ENCODE results near the gene CHAD. TPM values are rescaled to one million over a fixed set of nuclear protein-coding genes. Genes with fewer than 3 reads are reported as not detected.
"Not testable (repeated sequence)": the region's sequence is repeated elsewhere in the genome, so short reads cannot be mapped to it uniquely, and the experiment has no call there.

The CHAD gene
- total RNA-seq, 1 experiment from 2014 or later: not detected

DNA sequence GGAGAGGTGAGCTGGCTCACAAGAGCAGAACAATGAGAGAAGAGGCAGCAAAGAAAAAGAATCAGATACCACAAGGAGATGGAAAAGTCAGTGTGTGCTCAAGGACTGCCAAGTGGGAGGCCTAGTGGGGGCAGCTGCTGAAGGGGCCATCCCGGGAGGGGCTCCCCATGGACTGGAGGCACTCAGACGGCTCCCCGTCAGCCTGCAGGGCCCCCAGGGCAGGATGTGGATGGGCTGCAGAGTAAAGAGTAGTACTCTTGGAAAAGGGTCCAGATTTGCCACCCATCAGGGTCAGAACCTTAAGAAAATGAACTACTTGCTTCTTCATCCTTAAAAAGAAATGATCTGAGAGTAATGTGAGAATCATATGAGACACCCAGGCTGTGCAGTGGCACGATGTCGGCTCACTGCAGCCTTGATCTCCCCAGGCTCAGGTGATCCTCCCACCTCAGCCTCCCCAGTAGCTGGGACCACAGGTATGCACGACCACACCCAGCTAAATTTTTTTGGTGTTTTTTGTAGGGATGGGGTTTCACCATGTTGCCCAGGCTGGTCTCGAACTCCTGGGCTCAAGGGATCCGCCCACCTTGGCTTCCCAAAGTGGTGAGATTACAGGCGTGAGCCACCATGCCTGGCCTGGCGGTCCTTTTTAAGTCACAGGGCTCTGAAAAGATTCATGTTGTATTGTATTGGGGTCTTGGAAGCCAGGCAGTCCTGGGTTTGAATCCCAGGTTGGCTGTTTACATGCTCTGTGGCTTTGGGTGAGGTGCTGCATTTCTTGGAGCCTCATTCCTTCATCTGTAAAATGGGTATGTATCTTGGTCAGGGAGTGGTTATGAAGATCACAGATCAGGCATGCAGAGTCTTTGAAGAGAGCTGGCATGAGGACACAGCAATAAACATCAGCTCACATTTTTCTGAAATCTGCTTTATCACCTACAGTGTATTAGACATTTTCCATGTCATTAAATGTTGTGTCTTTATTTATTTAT lies 27.5 kb downstream of the CHAD start:
- in situ Hi-C loops (cut with HindIII; ENCODE audit: low sequenced_read_pairs): no loop called here
- DNase-seq (ENCODE audit: low spot score): no peak

- in situ Hi-C loops (cut with HindIII; ENCODE audit: low sequenced_read_pairs): no loop called here
- peak; percentile 88 for DNase-seq (ENCODE audit: low spot score)
These were observed 28.4 kb downstream of the CHAD start for GRCh38 chr17:50440172-50440837.

- in situ Hi-C loops (cut with HindIII; ENCODE audit: low sequenced_read_pairs): no loop called here
- no peak for DNase-seq (ENCODE audit: low spot score)
These were observed 29.7 kb downstream of the CHAD start for GRCh38 chr17:50439008-50439407.

DNA sequence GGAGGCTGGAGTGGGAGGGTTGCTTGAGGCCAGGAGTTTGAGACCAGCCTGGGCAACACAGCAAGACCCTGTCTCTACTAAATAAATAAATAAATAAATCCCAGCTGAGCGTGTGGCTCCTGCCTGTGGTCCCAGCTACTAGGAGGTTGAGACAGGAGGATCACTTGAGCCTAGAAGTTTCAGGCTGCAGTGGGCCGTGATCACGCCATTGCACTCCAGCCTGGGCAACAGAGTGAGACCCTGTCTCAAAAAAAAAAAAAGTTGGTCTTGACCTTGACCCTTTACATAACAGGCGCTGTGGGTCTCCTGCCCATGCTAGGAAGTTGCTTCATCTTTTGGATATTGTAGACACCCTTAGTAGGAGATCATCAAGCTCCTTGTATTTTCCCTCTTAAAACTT lies 31.3 kb downstream of the CHAD start:
- in situ Hi-C loops (cut with HindIII; ENCODE audit: low sequenced_read_pairs): no loop called here
- no peak for DNase-seq (ENCODE audit: low spot score)

DNA sequence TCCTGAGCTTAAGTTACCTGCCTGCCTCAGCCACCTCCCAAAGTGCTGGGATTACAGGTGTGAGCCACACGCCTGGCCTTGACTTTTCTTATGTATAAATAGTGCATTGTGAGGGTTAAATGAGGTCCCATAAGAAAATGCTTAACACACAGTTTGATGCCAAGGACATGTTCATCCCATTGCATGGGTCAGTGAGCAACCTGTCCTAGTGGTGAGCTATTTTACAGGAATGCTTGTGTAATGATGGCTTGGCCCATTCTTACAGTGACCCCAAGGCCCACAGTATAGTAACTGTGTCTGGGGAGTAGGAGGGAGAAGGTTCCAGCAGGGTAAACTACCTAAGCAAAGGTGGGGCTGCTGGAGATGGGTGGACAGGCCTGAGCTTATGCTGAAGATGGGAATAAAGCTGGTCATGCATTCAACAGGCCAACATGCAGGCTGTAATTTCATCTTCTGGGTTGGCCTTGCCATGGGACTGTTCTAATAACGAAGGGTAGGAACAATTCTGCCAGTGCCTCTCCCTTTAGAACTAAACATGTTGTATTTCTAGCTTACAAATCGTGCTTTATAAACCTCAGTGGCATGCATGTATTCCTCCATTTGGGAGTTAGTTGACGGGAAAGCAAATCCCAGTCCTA lies 36.4 kb downstream of the CHAD start:
- DNase-seq (ENCODE audit: low spot score): no peak
- in situ Hi-C loops (cut with HindIII; ENCODE audit: low sequenced_read_pairs): no loop called here

GRCh38 chr17:50430821-50431618 lies 37.7 kb downstream of the CHAD start:
- in situ Hi-C loops (cut with HindIII; ENCODE audit: low sequenced_read_pairs): no loop called here
- no peak for DNase-seq (ENCODE audit: low spot score)

DNA sequence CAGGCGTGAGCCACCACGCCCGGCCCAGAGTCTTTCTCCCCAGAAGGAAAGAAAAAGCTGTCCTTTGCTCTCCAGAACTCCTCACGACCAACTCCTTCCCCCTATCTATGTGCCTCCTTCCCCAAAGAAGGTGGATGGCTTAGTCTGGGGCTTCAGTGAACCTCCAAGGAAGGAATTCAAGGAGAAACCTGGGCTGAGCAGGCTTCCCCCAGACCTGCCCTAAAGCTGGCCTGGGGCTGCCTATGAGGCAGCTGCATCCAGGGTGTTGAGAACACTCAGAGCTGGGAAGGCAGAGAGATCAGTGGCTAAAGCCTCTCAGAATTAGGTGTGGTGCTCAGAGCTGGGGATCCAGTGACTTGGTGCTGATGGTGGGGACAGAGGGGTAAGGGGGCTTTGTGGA lies 38.9 kb downstream of the CHAD start:
- in situ Hi-C loops (cut with HindIII; ENCODE audit: low sequenced_read_pairs): loop anchor here (5.0 kb wide), 1 partner anchor 43 kb away; no protein-coding TSS in a partner anchor
- DNase-seq (ENCODE audit: low spot score): no peak

- in situ Hi-C loops (cut with HindIII; ENCODE audit: low sequenced_read_pairs): loop anchor here (5.0 kb wide), 1 partner anchor 43 kb away; no protein-coding TSS in a partner anchor
- no peak for DNase-seq (ENCODE audit: low spot score)
These were observed 39.8 kb downstream of the CHAD start for GRCh38 chr17:50428831-50429424.

GRCh38 chr17:50428126-50428525 lies 40.6 kb downstream of the CHAD start:
- in situ Hi-C loops (cut with HindIII; ENCODE audit: low sequenced_read_pairs): loop anchor here (5.0 kb wide), 1 partner anchor 44 kb away; no protein-coding TSS in a partner anchor
- DNase-seq (ENCODE audit: low spot score): not testable (repeated sequence)

GRCh38 chr17:50426814-50427787 lies 41.6 kb downstream of the CHAD start:
- DNase-seq (ENCODE audit: low spot score): no peak
- in situ Hi-C loops (cut with HindIII; ENCODE audit: low sequenced_read_pairs): loop anchor here (5.0 kb wide), 1 partner anchor 45 kb away; no protein-coding TSS in a partner anchor

DNA sequence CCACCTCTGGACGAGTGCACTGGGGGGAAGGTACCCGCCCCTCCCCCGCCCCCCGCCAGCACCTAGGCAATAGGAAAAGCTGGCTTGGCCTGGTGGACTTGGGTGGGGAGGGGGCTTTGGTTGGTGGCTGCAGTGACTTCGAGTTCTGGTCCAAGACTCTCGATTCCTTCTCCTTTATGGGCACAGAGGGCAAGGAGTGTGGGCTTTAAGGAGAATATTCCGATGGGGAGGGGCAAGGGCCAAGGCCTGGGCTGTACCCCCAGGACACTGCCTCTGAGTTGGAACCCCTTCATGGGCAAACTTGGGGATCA lies 42.3 kb downstream of the CHAD start:
- no peak for DNase-seq (ENCODE audit: low spot score)
- in situ Hi-C loops (cut with HindIII; ENCODE audit: low sequenced_read_pairs): loop anchor here (5.0 kb wide), 1 partner anchor 46 kb away; no protein-coding TSS in a partner anchor

DNA sequence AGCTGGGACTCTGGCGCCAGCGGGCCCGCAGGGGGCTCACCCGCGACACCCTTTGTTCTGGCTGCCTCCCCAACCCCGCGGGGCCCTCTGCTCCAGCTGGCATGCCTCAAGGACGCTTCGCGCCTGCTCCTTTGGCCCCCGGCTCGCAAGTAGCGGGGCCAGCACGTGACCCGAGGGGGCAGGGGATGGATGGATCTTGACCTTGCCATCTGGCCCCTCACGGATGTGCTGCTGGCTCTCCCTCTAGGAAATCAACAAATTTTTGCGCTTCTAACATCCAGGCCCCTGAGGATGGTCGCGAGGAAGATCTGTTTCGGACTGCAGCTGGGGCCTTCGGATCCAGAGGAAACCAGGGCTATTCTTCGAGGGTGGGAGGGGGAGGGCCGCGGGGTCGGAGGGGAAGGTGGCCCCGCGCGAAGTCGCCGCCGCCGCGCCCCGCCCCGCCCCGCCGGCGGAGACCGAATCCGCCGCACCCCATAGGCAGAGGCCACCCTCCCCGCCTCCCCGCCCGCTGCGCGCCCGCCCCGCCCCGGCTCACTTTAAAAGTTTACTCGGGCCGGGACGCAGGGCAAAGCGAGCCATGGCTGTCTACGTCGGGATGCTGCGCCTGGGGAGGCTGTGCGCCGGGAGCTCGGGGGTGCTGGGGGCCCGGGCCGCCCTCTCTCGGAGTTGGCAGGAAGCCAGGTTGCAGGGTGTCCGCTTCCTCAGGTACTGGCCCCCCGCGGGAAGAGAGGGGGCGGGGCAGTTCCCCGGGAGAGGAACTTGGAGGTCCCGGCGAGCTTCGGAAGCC lies 42.8 kb downstream of the CHAD start, which contains the start of gene ACSF2:
TSS of gene ACSF2 (plus strand) at position 537 of the 790 bp plus-strand sequence. CDS start at position 581, 44 bp downstream.
- in situ Hi-C loops (cut with HindIII; ENCODE audit: low sequenced_read_pairs): loop anchor here (5.0 kb wide), 1 partner anchor 46 kb away; no protein-coding TSS in a partner anchor
- no peak for DNase-seq (ENCODE audit: low spot score)

GRCh38 chr17:50424996-50425681 lies 43.5 kb downstream of the CHAD start:
- in situ Hi-C loops (cut with HindIII; ENCODE audit: low sequenced_read_pairs): loop anchor here (5.0 kb wide), 1 partner anchor 47 kb away; no protein-coding TSS in a partner anchor
- no peak for DNase-seq (ENCODE audit: low spot score)

DNA sequence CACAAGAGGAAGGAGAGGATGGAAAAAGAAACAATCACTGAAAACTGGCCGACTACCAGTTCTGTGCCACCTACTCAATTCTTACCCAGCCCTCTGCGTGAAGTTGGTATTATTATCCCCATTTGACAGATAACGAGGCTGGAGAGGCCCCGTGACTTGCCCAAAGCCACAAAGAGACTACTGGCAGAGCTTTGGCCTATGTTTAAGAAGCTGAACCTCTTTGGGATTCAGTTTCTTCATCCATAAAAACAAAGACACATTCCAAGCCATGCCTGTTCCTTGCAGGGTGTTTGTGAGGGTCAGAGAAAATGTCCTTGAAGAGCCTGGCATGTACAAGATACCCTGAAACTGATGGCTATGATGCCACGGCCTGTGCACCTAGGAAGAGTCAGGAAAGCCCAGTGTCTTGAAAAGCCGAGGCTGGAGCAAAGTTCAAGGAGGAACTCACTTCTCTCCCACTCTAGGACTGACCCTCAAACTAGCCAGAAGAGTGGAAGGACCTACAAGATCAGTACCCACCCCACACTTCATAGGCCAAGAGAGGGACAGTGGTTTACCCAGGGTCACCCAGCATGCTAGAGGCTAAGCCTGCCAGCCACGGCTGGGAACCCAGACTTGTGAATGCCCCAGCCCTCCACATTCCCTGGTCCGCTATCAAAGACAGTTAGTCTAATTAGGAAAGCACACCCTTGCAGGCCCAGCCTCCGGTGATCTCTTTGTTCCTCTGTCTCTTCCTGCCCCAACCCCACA lies 44.3 kb downstream of the CHAD start:
- no peak for DNase-seq (ENCODE audit: low spot score)
- in situ Hi-C loops (cut with HindIII; ENCODE audit: low sequenced_read_pairs): no loop called here

- in situ Hi-C loops (cut with HindIII; ENCODE audit: low sequenced_read_pairs): no loop called here
- DNase-seq (ENCODE audit: low spot score): no peak
These were observed 45.0 kb downstream of the CHAD start for GRCh38 chr17:50423553-50424159.
